Measurements from ENCODE around the gene PPP1R1B. TPM values are rescaled to one million over a fixed set of nuclear protein-coding genes. Genes with fewer than 3 reads are reported as not detected.
A peak's percentile ranks its signal among the peaks of the same experiment; 100 is the strongest.

PPP1R1B gene
- total RNA-seq, 1 experiment from 2014 or later, result not detected

DNA sequence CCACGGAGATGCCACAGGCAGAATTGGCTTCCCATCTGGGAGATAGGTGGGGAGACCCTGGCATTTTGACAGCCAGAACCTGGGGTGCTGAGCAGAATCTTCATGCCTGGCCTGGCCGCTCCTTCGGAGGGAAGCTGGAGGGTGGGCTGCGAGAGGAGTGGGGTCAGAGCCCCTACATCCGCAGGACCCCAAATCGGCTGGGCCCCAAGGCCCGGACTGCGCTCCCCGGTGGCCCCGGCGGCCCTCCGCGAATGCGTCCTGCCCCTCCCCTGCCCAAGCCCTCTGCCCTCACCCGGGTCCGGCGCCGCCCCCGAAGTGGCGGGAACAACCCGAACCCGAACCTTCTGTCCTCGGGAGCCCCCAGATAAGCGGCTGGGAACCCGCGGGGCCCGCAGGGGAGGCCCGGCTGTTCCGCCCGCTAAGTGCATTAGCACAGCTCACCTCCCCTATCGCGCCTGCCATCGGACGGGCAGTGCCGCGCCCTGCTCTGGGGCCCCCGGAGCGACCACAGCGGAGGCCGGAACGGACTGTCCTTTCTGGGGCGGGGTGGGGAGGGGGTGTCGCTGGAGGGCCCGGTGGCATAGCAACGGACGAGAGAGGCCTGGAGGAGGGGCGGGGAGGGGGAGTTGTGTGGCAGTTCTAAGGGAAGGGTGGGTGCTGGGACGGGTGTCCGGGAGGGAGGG lies 40.7 kb downstream of the PPP1R1B start:
- DNase-seq (ENCODE audit: low read depth), result no peak

DNA sequence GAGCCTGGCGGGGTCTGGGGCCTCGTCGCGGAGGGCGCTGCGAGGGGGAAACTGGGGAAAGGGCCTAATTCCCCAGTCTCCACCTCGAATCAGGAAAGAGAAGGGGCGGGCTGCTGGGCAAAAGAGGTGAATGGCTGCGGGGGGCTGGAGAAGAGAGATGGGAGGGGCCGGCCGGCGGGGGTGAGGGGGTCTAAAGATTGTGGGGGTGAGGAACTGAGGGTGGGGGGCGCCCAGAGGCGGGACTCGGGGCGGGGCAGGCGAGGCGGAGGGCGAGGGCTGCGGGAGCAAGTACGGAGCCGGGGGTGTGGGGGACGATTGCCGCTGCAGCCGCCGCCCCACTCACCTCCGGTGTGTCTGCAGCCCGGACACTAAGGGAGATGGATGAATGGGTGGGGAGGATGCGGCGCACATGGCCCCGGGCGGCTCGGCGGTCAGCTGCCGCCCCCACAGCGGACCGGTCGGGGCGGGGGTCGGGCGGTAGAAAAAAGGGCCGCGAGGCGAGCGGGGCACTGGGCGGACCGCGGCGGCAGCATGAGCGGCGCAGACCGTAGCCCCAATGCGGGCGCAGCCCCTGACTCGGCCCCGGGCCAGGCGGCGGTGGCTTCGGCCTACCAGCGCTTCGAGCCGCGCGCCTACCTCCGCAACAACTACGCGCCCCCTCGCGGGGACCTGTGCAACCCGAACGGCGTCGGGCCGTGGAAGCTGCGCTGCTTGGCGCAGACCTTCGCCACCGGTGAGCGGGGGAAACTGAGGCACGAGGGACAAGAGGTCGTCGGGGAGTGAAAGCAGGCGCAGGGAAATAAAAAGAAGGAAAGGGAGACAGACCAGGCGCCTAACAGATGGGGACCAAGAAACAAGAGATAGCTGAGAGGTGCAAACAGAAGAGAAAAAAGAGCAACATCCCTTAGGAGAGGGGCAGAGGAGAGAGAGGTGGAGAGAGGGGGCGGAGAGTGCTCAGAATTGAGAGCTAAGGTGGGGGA lies 41.5 kb downstream of the PPP1R1B start, which contains the start of gene PNMT:
TSS of gene PNMT (plus strand) at position 509 of the 980 bp plus-strand sequence. CDS start at position 532, 23 bp downstream.
- peak; percentile 44 for DNase-seq (ENCODE audit: low read depth)

DNA sequence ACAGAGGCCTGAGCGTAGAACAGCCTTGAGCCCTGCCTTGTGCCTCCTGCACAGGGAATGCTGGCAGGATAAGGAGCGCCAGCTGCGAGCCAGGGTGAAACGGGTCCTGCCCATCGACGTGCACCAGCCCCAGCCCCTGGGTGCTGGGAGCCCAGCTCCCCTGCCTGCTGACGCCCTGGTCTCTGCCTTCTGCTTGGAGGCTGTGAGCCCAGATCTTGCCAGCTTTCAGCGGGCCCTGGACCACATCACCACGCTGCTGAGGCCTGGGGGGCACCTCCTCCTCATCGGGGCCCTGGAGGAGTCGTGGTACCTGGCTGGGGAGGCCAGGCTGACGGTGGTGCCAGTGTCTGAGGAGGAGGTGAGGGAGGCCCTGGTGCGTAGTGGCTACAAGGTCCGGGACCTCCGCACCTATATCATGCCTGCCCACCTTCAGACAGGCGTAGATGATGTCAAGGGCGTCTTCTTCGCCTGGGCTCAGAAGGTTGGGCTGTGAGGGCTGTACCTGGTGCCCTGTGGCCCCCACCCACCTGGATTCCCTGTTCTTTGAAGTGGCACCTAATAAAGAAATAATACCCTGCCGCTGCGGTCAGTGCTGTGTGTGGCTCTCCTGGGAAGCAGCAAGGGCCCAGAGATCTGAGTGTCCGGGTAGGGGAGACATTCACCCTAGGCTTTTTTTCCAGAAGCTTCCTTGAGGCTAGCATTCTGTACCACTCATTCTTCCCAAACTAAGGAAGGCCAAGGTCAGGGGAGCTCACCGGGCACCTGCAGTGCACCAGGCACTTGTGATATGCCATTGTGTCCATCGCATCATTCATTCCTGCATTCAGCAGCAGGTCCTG lies 43.4 kb downstream of the PPP1R1B start:
- DNase-seq (ENCODE audit: low read depth), result no peak

DNA sequence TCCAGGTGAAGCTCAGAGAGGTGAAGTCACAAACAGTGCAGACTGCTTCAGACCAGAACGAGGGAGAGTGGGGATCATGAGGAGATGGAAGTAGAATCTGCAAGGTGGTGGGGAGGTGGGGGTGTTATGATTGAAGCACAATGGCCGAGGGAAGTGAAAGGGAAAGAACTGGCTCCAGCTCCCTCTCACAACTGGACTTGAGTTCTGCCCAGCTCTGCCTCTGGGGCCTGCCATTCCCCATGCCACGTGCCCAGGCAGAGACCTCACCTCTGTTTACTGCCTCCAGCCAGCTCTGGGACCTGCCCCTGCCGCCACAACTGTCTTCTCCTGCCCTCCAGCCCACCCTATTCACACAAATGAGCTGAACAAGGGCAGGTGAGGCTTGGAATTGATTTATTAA lies 44.0 kb downstream of the PPP1R1B start:
- no peak for DNase-seq (ENCODE audit: low read depth)

DNA sequence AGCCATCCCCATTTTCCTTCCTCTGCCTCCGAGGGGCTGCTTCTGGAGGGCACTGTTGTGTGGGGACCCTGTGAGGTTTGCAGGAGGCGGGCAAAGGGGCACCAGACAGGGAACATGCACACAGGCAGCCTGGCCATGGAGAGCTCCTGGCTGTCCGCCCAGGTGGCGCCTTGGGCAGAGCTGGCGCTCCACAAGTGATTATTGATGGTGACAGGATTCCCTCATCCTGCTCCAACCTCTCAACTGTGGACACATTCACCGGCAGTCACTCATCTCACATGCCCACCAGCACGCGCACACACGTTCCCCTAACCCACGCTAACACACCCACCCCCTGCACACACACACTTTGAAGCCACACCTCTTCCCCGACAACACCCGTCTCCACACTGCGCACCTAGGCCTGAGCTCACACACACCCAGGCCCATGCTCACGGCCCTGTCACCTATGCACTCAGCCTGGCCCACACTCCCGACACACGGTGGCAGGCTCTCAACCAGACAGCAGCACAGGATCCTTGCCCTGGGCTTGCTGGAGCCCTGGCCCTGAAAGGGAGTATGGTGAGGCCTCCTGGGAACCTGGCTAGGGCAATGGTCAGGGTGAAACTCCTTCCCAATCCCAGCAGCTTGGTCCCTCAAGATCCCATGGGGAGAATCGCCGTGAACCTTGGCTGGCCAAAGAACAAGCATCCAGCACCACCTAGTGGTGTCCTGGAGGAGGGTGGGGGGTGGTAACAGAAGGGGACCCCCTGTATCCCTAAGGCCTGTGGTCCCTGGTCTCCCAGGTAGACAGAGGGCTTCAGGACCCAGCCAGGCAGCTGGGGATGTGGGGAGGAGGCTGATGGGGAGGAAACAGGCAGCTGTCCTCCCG lies 45.1 kb downstream of the PPP1R1B start:
- peak; percentile 42 for DNase-seq (ENCODE audit: low read depth)

DNA sequence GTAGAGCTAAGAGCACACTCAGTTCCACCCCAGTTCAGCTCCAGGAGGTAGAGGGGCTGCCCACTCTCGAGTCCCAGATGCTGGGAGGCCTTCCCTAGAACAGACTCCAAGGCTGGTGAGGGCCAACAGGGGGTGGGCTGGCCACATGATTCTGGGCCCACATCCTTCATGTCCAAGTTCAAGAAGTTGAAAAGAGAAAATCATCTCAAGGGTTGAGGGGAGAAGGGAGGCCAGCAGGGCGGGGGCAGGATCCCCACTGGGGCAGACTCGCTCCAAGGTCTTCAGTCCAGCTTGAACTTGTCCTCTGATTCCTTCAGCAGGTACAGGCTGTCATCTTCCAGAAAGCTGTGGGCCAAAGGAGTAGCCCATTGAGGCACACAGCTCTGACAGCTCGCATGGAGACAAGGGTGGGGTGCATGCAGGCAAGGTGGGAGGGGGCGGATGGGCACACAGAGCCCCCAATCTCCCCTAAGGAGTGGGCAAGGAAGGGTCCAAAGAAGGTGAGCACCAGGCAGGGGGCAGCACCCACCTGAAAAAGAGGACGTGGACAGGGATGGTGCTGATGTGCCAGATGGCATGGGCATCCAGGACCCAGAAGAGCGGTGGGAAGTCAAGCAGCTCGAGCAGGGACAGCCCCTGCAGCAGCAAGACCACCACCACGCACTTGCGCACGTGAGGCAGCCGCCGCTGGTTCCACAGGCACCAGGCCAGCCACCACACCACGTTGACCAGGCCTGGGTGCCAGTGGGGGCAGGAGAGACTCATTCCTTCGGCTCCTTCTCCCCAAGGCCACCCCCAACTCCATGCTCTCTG lies 46.0 kb downstream of the PPP1R1B start:
- DNase-seq (ENCODE audit: low read depth), result no peak

DNA sequence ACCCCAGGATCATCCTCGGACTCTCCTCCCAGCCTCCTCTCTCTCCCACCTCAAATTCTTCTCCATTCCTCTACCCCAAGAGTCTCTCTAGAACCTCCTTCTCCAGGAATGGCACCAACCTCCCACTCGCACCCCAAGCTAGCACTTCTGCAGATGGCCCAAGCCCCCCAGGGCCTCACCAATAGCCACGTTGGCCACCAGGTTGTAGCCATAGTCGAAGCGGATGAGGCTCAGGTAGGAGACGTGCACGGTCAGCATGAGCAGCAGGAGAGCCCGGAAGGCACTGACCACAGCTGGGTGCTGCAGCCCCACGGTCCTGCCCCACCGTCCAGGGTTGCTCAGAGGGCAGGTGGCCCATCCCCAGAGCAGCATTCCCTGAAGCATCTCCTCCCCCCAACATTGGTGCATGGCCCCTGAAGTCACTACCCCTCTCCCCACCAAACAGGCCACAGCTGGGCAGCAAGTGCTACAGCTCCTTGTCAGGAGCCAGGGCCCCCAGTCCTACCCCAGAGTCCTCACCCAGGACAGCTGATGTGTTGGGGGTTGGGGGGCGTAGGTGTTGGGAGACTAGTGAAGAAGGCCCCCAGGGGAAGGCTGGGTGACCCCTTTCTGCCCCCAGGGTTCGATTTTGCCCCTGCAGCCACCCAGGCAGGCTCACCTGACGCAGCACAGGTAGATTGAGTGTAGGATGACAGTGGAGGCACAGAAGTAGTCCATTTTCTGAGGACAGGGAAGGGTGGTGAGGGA lies 46.8 kb downstream of the PPP1R1B start:
- no peak for DNase-seq (ENCODE audit: low read depth)

DNA sequence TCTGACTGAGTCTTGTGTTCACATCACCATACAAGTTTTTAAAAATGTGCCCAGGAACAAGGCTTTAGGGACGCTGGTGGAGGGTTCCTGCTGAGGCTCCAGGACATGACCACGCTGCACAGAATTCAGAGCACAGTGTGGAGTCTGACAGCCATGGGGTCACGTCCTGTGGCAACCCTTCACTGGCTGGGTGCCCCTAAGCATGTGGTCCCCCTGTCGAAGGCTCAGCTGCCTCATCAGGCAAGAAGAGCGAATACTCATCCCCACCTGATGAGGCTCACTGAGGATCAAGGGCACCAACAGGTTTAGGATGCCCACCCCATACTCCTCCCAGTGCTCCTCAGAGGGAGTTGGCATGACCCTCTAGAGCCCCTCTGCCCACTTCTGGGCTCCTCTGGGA lies 47.4 kb downstream of the PPP1R1B start:
- DNase-seq (ENCODE audit: low read depth), result no peak

DNA sequence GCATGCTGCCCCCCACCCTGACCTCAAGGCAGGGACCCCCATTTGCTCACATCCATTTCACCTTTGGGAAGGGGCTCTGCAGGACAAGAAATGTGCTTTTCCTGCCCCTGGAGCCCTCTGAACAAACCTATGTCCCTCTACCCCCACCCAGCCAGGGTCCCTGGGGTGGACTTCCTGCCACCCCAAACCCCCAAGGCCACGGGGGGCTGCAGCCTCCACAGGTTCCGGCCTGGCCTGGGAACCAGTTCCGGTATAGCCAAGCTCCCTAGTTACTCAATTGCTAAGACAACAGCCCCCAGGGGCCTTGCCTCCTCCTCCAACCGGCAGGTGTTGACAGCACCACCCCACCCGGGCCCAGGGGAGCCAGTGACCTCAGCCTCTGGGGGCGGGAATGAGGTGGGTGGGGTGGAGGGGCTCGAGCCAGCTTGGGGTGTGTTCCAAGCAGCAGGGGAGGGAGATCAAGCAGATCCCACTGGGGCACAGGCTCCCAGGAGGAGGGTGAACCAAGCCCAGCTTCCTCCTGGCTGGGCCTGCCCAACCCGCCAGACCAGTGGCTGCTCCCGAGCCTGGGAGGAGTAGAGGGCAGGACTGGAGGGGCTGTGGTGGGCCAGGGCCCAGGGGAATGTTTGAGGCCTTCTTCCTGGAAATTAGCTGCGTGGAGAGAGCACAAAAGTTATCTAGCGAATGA lies 48.1 kb downstream of the PPP1R1B start:
- DNase-seq (ENCODE audit: low read depth), result no peak

DNA sequence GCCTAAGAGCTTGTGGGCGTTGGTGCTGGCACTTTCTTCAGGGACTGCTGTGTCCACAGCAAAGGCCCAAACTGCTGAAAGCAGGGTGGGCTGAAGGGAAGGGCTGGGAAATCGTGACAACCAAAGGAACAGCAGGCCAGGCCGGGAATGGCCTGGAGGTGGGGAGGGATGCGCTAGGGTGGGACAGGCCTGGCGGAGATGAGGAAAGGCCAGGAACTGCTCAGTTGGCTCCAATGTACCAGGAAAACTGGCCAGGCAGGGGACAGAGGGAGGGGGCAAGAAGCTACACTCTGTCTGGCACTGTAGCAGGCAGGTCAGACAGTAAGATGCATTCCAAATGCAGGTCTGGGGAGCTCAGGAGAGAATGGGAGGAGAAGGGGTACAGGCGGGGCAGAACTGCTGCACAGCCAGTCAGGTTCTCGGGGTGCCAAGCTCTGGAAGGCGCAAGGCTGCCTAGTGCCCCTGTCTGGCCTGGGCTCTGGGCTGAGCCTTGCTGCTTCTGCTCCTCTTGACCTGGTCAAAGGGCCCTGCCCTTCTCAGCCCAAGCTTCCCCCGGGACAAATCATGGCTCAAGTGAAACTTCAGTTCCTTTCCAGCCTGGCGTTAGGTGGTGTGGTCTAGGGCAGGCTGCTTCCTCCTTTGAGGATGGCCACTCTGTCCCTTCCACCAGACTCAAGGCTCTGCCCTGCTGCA lies 48.8 kb downstream of the PPP1R1B start:
- DNase-seq (ENCODE audit: low read depth), result no peak

DNA sequence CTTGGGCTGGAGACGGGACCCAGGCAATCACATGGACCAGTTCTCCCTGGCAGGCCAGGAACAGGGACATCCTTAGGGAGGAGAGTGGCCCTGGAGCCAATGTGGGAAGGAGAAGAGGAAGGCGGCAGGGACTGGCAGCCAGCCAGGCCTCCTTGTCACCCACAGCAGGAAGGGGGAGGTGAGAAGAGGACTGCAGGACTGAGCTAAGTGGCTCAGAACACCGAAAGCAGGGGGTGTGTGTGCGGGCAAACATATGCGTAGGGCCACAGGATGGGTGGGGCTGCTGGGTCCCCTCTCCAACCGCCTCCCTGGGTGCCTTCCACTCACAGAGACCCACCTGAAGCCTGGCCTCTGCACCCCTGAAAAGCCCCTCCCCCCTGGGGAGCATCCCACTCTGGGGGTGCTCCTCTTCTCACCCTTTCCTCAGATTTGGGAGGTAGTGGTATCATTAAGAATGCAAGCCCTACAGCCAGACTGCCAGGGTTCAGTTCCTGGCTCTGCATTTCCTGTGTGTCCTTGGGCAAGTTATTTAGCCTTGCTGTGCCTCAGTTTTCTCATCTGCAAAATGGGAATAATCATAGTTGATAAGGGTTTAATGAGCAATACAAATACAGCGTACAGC lies 49.6 kb downstream of the PPP1R1B start:
- DNase-seq (ENCODE audit: low read depth), result peak; percentile 42

DNA sequence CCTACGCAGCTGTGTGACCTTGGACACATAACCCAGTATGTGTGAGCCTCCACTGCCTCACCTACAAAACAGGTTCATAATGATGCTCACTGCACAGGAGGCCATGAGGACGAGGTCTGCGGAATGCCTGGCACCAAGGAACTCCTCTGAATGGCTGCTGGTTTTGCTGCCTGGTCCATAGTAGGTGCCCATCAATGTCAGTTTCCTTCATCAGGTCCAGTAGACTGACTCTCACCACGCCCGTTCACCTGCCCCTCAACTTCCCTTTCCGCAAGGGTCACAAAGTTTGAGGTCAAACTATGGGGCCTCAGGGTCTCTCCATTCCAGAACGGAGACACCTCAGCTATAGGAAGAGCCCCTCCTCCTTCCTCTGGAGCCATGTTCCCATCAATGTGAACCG lies 50.3 kb downstream of the PPP1R1B start:
- DNase-seq (ENCODE audit: low read depth), result no peak

DNA sequence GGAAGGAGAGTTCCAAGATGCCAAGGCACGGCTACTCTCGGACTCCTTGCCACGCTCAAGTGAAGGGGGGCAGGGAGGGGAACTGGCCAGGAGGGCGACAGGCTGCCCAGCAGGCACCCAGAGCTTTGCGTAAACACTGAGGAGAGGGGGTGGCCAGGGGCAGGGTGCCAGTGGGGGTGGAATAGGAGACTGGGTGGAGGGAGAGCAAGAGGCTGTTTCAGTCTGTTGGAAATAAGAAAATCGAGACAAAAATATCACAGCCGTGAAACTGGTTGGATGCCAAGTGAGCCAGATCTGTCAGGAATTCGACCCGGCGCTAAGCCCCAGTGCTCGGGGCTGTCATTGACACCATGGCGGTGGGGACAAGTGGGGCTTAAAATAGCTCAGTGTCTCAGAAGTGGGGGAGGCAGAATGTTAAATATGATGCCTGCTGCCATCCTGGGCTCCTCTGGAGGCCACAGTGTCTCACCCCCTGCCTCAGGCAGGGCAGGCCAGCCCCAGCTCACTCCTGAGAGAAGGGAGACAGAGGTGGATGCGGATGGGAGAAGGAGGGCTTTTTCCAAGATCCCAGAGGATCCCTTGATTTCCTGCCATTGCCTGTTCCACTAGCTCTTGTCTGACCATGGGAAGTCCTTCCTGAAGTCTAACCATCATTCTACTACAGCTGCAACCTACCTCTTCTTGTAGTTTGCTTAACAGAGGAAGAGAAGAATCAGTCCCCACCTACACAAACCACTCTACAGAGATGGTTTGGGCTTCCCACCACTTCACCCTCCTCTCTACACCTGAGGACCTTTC lies 51.0 kb downstream of the PPP1R1B start:
- no peak for DNase-seq (ENCODE audit: low read depth)

DNA sequence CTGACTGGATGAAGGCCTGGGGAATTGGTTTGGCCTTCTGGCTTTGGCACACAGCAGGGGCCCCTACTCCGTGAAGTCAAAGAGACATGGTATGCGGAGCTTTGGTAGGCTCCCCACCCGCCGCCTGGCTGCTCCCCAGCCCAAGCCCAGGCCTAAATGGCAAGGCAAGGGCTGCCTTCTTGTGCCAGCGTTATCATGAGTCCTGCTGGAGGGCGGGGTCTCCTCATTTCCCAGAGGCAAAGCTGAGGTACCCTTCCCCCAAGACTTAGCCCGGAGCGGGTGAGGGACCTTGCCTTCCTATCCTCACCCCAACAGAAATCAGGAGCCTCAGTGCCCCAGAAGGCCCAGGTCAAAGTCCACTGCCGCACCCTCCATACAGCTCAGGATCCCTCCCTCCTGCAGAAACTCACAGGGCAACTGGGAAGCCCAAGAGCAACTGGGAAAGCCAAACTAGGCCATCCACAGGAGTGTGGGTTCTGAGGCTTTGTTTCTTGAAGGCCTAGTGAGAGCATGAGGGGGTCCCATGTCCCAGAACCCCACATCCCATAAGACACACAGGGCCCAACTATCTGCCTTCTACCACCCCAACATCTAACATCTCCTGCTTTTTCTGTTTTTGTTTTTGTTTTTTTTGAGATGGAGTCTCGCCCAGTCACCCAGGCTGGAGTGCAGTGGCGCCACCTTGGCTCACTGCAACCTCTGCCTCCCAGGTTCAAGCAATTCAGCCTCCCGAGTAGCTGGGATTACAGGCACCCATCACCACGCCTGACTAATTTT lies 51.8 kb downstream of the PPP1R1B start:
- DNase-seq (ENCODE audit: low read depth), result no peak

DNA sequence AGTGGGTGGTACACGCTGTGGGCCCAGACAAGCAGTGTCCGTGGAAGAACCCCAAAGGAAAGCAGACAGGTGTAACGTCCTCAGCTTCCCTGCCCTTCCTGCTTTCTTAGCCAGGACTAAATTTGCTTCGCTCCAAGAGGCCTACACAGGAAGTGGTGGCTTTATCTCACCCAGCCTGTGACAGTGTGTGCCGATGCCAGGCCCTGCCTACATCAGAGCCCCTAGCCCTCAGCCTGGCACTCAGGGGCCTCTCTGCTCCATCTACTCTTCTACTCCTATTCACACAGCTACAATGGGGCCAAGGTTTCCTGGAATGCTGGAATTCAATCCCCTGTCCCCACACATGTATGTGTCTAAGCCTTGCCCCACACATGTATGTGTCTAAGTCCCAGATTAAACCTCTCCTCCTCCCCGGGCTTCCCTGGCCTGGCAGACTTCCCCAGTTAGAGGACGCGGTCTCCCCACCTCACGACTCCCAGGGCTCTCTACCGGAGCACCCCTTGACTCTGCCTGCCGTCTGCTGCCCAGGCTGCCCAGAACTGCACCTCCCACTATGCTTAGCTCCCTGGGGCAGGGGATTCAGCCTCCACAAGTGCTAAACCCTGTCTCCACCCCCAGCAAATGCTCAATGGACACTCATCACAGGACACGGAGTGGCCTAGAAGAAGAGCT lies 52.9 kb downstream of the PPP1R1B start:
- no peak for DNase-seq (ENCODE audit: low read depth)
